RCC 7860 (cell line): Measurements from ENCODE around the gene PRDM1.

Experiments
- DNase-seq: peaks from one replicate; pipeline ENCODE4 v3.0.0-alpha.2; 2015; ENCODE audit warnings: low spot score
- FAIRE-seq: peaks from 2 replicates; lab custom pipeline; 2012; peaks lifted over from hg19 to GRCh38; lab: Jason Lieb, UNC

The PRDM1 gene

DNA sequence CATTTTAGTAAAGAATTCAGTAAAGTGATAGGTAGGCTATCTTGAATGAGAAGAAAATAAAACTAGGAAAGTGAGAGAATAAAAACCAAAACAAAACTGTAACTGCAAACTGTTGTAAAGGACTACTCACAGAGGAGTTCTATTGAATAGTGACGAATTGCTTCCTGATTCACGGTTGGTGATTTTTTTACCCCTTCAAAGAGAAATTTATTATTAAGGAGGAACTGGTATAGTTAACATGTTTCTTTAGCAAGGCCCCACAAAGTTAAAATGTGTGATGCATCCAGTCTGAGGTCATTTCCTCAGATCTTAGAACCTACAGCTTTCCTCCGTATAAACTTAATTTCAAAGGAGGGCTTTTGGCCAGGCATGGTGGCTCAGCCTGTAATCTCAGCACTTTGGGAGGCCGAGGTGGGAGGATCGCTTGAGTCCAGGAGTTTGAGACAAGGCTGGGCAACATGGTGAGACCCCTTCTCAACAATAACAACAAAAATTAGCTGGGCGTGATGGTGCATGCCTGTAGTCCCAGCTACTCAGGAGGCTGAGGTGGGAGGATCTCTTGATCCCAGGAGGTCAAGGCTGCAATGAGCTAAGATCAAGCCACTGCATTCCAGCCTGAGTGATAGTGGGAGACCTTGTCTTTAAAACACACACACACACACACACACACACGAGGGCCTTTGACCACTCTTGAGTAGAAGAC lies 8.3 kb downstream of the PRDM1 start:
- FAIRE-seq, result no peak
- DNase-seq, result no peak

DNA sequence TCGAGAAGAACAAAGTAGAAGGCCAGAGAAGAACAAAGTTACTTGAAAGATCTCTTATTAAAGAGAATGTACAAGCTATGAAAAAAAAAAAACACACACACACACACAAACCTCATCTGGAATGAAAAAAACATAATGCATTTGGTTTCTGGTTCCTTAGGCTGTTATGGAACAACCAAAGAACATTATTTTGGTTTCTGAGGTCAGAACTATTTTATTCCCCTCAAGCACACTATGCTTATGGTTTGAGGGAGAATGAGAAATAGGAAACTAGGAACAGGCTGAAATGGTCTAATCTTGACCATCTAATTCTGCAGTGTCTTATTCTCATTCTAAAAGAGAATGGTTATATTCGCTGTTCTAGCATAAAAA lies 8.8 kb downstream of the PRDM1 start:
- DNase-seq (no peak), FAIRE-seq (no peak)

DNA sequence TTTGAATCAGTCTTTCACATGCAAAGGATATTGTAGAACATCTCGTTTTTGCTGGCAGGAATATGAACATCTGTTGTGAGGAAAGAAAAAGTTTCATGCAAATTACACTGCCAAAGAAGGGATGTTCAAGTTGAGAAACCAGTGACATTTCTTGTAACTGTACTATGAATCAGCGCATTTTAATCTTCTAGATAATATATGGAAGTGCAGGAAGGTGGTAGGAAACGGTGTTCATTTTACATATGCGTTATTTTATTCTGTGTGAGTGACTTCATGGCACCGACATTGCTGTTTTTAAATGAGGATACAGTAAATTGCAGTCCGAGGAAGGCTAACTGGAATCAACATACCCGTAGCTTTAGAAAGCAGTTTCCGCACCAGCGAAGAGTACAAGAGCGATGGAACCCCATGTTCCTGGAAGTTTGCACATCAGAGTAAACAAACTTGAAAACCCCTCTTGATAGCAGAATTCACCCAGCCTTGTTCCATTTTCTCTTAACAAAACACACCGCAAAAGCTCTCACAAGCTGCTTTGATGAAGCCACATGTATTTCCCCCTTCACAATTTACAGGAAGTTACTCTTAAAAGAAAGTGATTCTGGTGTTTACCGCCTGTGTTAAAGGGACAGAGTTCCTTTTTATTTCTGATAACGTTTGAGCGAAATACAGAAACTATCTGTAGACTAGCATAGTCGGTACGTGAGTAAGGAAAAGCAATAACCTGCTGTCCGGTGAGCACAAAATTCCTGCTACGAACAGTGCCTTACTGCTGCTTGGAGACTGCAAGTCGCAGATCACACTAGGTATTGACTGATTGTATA lies 11.5 kb downstream of the PRDM1 start:
- no peak for FAIRE-seq

DNA sequence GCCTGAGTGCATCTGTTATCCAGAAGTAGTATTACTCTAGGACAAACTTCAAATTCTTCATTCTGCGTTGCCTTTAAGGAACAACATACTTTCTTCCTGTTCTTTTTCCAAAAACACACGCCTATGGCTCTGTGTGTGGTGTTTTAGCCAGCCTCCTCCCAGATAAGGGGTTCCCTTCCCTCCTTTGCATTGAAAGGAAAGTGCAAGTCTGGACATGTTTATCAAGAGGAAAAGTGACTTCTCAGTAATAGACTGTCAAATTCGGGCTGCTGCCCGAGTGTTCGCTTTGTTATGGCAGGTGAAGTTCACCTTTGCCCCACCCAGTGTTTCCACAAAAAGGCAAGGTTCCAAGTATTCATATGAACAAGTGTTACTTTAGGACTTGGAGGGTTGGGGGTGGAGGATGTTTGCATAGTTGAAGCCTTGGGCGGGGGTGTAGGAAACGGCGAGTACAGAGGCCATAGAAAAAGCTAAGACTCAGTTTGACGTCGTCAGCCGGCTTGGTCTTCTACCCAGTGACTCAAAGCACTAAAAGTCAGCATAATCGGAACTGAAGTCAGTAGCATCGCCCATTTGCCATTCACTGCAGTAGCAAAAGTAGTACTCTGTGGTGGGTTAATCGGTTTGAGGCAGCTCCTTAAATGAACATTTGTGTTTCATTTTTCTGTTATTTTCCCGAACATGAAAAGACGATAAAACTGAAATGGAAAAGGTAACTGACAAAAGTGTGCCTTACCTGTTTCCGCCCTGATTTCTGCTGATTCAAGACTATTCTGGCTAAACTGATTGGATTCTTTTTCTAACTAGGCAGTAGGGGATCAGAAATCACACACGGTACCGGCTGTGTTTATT lies 12.5 kb downstream of the PRDM1 start:
- FAIRE-seq (no peak), DNase-seq (no peak)

More for the DNA sequence above, 11.5 kb downstream of the PRDM1 start:
- no peak for DNase-seq

DNA sequence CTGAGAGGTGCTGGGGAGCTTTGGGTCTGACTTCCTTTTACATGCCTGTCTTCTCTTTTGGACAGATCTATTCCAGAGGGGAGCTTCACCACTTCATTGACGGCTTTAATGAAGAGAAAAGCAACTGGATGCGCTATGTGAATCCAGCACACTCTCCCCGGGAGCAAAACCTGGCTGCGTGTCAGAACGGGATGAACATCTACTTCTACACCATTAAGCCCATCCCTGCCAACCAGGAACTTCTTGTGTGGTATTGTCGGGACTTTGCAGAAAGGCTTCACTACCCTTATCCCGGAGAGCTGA lies 13.1 kb downstream of the PRDM1 start:
- FAIRE-seq (no peak), DNase-seq (no peak)

DNA sequence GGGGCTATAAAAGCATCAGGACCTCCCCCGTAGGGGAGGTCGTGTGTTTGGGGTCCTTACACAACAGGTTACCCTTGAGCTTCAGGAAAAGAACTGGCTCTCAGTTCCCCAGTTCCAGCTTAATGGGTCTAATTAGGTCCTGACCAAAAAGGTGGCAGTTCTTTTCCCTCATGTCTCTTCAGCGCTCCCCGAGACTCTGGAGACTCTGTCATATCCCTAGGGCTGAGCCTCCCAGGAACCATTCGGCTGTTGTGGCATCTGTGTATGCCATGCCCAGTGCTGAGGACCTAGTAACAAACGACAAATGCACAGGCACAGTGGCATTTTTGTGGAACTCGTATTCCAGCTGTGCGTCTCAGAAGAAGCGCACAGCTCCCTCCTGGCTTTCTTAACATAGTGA lies 14.6 kb downstream of the PRDM1 start:
- DNase-seq (no peak), FAIRE-seq (no peak)

DNA sequence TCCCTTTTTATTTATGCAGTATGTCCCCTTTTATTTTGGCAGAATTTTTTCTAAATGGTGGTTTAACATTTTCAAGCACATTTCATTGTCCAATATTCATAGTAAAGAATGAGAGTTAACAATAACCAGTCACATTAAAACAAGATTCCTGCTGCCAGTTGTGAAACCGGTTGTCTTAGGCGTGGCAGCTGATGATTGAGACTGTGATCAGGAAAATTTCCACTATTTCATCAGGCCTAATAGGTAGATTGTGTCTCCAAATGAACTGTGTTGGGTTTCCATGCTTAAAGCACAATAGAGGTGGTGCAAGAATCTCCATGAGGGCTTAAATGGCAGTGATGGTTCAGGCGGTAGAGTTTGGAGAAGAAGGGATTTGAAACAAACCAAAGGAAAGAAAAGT lies 15.3 kb downstream of the PRDM1 start:
- no peak for FAIRE-seq
- no peak for DNase-seq

DNA sequence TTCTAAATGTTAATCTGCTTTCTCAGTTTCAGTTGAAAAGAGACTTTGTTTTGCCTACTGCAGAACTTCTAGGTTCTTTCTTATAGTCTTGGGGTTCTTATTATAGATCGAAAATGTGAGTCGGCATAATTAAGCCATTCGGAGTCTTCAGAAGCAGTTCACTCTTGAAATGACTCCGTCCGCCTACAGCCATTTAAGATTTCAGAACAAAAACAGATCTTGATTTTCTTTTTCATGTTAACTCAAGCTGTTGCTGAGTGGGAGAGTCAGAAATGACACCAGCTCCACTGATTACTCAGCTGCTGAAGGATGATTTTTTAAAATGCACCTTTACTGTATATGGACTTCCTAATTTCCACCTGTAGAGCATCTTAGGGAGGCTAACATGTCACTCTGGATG lies 15.9 kb downstream of the PRDM1 start:
- FAIRE-seq, result no peak
- DNase-seq, result no peak

GRCh38 chr6:106102967-106103727 lies 17.0 kb downstream of the PRDM1 start:
- FAIRE-seq, result no peak
- DNase-seq, result no peak

DNA sequence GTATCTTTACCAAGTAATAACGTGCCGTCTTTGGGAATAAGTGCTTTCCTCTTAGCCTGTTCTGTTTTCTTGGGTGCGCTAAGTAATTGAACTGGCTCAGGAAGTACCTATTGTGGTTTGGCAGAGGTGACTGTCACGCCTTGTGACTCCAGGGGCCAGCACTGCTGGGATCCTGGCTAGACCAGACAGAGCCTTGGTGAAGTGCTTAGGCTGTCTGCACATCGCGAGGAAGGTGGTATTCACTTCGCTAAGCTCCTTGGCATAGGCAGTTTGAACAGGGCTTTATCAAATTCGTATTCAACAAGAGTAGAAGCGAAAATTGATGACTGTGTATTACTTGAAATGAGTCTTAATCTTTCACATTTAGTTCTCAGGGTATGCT lies 17.6 kb downstream of the PRDM1 start:
- FAIRE-seq (no peak), DNase-seq (peak; percentile 24)

DNA sequence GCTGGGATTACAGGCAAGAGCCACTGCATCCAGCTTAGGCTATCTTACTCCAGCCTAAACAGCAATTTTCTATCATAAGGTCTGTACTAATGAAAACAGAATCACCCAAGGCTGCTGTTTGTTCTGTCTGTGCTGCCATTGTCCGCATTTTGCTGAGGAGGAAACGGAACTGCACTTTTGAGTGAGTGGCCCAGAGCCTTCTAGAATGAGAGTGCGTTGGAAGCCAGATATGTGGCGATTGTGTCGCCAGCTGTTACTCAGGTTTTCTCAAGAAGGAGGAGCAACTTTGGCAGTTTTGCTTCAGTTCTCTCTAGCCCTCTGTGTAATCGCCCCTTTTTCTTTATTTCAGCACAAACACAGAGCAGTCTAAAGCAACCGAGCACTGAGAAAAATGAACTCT lies 18.3 kb downstream of the PRDM1 start:
- FAIRE-seq (no peak), DNase-seq (no peak)

DNA sequence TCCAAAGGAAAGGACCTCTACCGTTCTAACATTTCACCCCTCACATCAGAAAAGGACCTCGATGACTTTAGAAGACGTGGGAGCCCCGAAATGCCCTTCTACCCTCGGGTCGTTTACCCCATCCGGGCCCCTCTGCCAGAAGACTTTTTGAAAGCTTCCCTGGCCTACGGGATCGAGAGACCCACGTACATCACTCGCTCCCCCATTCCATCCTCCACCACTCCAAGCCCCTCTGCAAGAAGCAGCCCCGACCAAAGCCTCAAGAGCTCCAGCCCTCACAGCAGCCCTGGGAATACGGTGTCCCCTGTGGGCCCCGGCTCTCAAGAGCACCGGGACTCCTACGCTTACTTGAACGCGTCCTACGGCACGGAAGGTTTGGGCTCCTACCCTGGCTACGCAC lies 18.8 kb downstream of the PRDM1 start:
- no peak for DNase-seq
- FAIRE-seq, result no peak

- FAIRE-seq (no peak), DNase-seq (no peak)
These were observed 19.4 kb downstream of the PRDM1 start for GRCh38 chr6:106105493-106105892.

GRCh38 chr6:106106276-106107042 lies 20.3 kb downstream of the PRDM1 start:
- no peak for FAIRE-seq
- DNase-seq, result no peak

- FAIRE-seq, result no peak
- DNase-seq, result no peak
These were observed 21.0 kb downstream of the PRDM1 start for GRCh38 chr6:106107043-106107613.

- DNase-seq (no peak), FAIRE-seq (no peak)
These were observed 22.0 kb downstream of the PRDM1 start for GRCh38 chr6:106108129-106108528.

- no peak for FAIRE-seq
- DNase-seq, result no peak
These were observed 22.9 kb downstream of the PRDM1 start for GRCh38 chr6:106109029-106109428.

DNA sequence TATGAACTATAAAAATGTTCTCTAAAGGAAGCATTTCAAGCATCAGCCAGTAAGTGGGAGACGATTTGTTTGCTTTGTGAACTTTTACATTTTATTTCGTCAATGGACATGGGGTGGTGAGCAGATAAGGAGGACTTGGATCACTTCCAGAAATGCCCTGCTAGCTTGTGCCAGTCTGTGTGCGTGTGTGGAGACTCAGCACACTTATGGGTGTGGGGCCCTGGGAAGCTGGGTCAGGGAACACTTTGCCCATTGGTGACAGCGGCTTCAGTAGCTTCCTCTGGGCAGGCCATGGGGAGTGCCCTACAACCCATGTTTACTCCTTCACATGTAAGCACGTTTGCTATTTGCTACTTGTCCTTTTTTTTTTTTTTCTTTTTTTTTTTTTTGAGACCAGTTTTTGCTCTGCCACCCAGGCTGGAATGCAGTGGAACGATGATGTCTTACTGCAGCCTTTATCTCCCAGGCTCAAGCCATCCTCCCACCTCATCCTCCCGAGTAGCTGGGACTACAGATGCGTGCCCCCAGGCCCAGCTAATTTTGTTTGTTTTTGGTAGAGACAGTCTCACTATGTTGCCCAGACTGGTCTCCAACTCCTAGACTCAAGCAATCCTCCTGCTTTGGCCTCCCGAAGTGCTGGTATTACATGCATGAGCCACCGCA lies 24.2 kb downstream of the PRDM1 start:
- DNase-seq (no peak), FAIRE-seq (no peak)

DNA sequence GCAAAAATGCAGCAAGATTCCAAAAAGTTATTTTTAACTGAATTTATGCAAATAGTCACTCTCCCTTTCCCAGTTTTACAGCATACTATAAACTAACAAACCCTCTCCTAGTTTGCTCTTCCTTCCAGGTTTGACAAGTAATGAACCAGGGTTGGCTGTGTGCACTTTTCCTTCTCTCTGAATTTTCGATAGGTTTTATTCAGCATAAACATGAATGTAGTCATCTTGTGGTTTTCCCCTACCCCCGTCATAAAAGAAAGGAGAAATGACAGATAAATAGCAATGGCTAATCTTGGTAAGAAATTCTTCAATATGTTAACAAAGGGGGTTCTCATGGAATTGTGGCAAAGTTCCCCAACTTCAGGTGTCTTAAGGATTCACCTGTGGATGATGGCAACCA lies 26.3 kb downstream of the PRDM1 start:
- FAIRE-seq (no peak), DNase-seq (no peak)
